Chondrocyte (in vitro differentiated cells): ENCODE results near the gene KLF7. TPM values are rescaled to one million over a fixed set of nuclear protein-coding genes. Genes with fewer than 3 reads are reported as not detected.

Source experiments
- DNase-seq: peaks from one replicate; pipeline ENCODE4 v3.0.0; 2021; ENCODE audit warnings: mixed read lengths, low spot score
- H3K27ac Mint-ChIP-seq: one replicate; pipeline ENCODE4 v1.8.0; 2021; ENCODE audit warnings: mild to moderate bottlenecking, moderate library complexity, mixed read lengths; ENCODE audit not compliant: unreplicated experiment
- H3K27me3 Mint-ChIP-seq: 2 replicates; pipeline ENCODE4 v1.8.0; 2021; ENCODE audit warnings: low read depth, mixed read lengths
- H3K36me3 Mint-ChIP-seq: 2 replicates; pipeline ENCODE4 v1.8.0; 2021; ENCODE audit warnings: low read depth, mixed read lengths
- H3K4me1 Mint-ChIP-seq: 2 replicates; pipeline ENCODE4 v1.8.0; 2021; ENCODE audit warnings: low read depth, mild to moderate bottlenecking, mixed read lengths
- H3K4me3 Mint-ChIP-seq: one replicate; pipeline ENCODE4 v1.8.0; 2021; ENCODE audit warnings: mild to moderate bottlenecking, moderate library complexity, mixed read lengths; ENCODE audit not compliant: unreplicated experiment
- H3K9me3 Mint-ChIP-seq: 2 replicates; pipeline ENCODE4 v1.8.0; 2021; ENCODE audit warnings: low read depth, mixed read lengths
- CTCF ChIP-seq: fragments of 200-600 bp; sonication (generic); IDR thresholded peaks from 2 replicates; pipeline ENCODE4 v1.5.0; 2021; ENCODE audit warnings: antibody characterized with exemption, mild to moderate bottlenecking, moderate library complexity
- total RNA-seq: library from RNA; stranded (reverse); gene quantifications from 3 replicates; pipeline ENCODE4 v1.2.1, GENCODE V29; 2021

KLF7 gene
- total RNA-seq, 1 donor from 2014 or later, result 38.5 TPM

- DNase-seq, result no peak
- H3K9me3 Mint-ChIP-seq, result no peaks in the 10 kb centered on the region
- no peak overlapping the region for H3K27ac Mint-ChIP-seq
- no peak for TF ChIP-seq CTCF
- H3K4me3 Mint-ChIP-seq, result no peak overlapping the region
- peaks cover under 1% of the 10 kb centered on the region for H3K4me1 Mint-ChIP-seq
- no peaks in the 10 kb centered on the region for H3K27me3 Mint-ChIP-seq
- no peaks in the 10 kb centered on the region for H3K36me3 Mint-ChIP-seq
Measured at GRCh38 chr2:207061181-207061580, 104.6 kb downstream of the KLF7 start.

- Mint-ChIP-seq H3K4me1 (peaks cover 10% of the 10 kb centered on the region), H3K27me3 (no peaks in the 10 kb centered on the region), H3K9me3 (no peaks in the 10 kb centered on the region), H3K36me3 (no peaks in the 10 kb centered on the region), H3K27ac (no peak overlapping the region), H3K4me3 (no peak overlapping the region)
- no peak for DNase-seq
- TF ChIP-seq CTCF, result no peak
Measured at GRCh38 chr2:207055257-207055656, 110.5 kb downstream of the KLF7 start.

GRCh38 chr2:207054521-207054920, 111.2 kb downstream of the KLF7 start:
- peak; percentile 36 for TF ChIP-seq CTCF
- H3K36me3 Mint-ChIP-seq, result no peaks in the 10 kb centered on the region
- no peak overlapping the region for H3K27ac Mint-ChIP-seq
- no peaks in the 10 kb centered on the region for H3K27me3 Mint-ChIP-seq
- no peaks in the 10 kb centered on the region for H3K9me3 Mint-ChIP-seq
- DNase-seq, result no peak
- H3K4me1 Mint-ChIP-seq, result peaks cover 10% of the 10 kb centered on the region
- H3K4me3 Mint-ChIP-seq, result no peak overlapping the region

- H3K4me1 Mint-ChIP-seq, result peaks cover 25% of the 10 kb centered on the region
- no peak for TF ChIP-seq CTCF
- no peaks in the 10 kb centered on the region for H3K9me3 Mint-ChIP-seq
- no peaks in the 10 kb centered on the region for H3K36me3 Mint-ChIP-seq
- no peak for DNase-seq
- H3K27me3 Mint-ChIP-seq, result no peaks in the 10 kb centered on the region
- H3K4me3 Mint-ChIP-seq, result no peak overlapping the region
- H3K27ac Mint-ChIP-seq, result peak overlapping the region; percentile 1
Measured at GRCh38 chr2:207051385-207051965, 114.3 kb downstream of the KLF7 start.

GRCh38 chr2:207049122-207049521, 116.6 kb downstream of the KLF7 start:
- Mint-ChIP-seq H3K4me1 (peaks cover 14% of the 10 kb centered on the region), H3K27ac (no peak overlapping the region), H3K9me3 (peaks cover 2% of the 10 kb centered on the region), H3K4me3 (no peak overlapping the region), H3K27me3 (no peaks in the 10 kb centered on the region), H3K36me3 (no peaks in the 10 kb centered on the region)
- no peak for TF ChIP-seq CTCF
- no peak for DNase-seq
